Right lobe of liver (tissue), 4 donors: ENCODE measurements around the gene SCN3B.

ENCODE experiments used
- CTCF ChIP-seq, 4 donors: fragments of 200-600 bp in 3 of 4; fragments of 450-650 bp in 1 of 4; IDR thresholded peaks; one replicate each; pipeline versions ENCODE4 v1.5.1 to v1.8.0; 2016 to 2022; ENCODE audit warnings: antibody characterized with exemption in 4 of 4, mild to moderate bottlenecking in 2 of 4
- POLR2A ChIP-seq: fragments of 450-650 bp; IDR thresholded peaks from one replicate; pipeline ENCODE4 v1.6.1; 2017; ENCODE audit warnings: antibody characterized with exemption, mild to moderate bottlenecking
- donor health status: DM: no; HTN: no; CAD: no.
- donor health status: DM: no; HTN: no; CAD: no.
- donor health status: DM: no; HTN: yes; CAD: no.

GRCh38 chr11:123594921-123595320 is 59.5 kb downstream of the SCN3B start:
- TF ChIP-seq CTCF (IDR thresholded peaks at IDR 0.05) (no peak), POLR2A (no peak)
